Chondrocyte (in vitro differentiated cells): Measurements from ENCODE around the gene ZDHHC5. TPM values are rescaled to one million over a fixed set of nuclear protein-coding genes. Genes with fewer than 3 reads are reported as not detected.
"Not testable (repeated sequence)": the region's sequence is repeated elsewhere in the genome, so short reads cannot be mapped to it uniquely, and the experiment has no call there.

Source experiments
- DNase-seq: peaks from one replicate; pipeline ENCODE4 v3.0.0; 2021; ENCODE audit warnings: mixed read lengths, low spot score
- H3K27ac Mint-ChIP-seq: one replicate; pipeline ENCODE4 v1.8.0; 2021; ENCODE audit warnings: mild to moderate bottlenecking, moderate library complexity, mixed read lengths; ENCODE audit not compliant: unreplicated experiment
- H3K27me3 Mint-ChIP-seq: 2 replicates; pipeline ENCODE4 v1.8.0; 2021; ENCODE audit warnings: low read depth, mixed read lengths
- H3K36me3 Mint-ChIP-seq: 2 replicates; pipeline ENCODE4 v1.8.0; 2021; ENCODE audit warnings: low read depth, mixed read lengths
- H3K4me1 Mint-ChIP-seq: 2 replicates; pipeline ENCODE4 v1.8.0; 2021; ENCODE audit warnings: low read depth, mild to moderate bottlenecking, mixed read lengths
- H3K4me3 Mint-ChIP-seq: one replicate; pipeline ENCODE4 v1.8.0; 2021; ENCODE audit warnings: mild to moderate bottlenecking, moderate library complexity, mixed read lengths; ENCODE audit not compliant: unreplicated experiment
- H3K9me3 Mint-ChIP-seq: 2 replicates; pipeline ENCODE4 v1.8.0; 2021; ENCODE audit warnings: low read depth, mixed read lengths
- total RNA-seq: library from RNA; stranded (reverse); gene quantifications from 3 replicates; pipeline ENCODE4 v1.2.1, GENCODE V29; 2021
- TF ChIP-seq, protein P1 (sequence below): fragments of 200-600 bp; sonication (generic); IDR thresholded peaks from 2 replicates; pipeline ENCODE4 v1.5.0; 2021; ENCODE audit warnings: antibody characterized with exemption, mild to moderate bottlenecking, moderate library complexity

Gene ZDHHC5
- total RNA-seq, 1 donor from 2014 or later: 57.4 TPM

DNA sequence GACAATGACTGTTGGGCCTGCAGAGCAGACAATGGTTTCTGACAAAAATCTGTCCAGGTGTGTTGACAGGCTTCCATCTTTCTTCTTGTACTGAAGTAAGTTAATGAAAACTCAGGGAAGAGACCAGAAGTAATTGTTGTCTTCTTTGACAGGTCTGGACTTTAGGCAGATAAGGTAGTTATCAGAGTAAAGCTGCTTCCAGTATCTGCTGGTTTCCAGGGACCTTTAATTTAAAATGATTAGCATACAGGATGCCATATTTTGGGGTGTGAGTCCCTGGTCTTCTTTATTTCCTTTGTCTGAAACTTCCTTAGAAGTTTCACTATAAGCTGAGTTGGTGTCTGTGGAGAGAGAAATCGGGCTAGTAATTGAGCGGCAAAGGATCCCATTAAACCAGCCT is 45.9 kb downstream of the ZDHHC5 start:
- TF ChIP-seq, protein P1, sequence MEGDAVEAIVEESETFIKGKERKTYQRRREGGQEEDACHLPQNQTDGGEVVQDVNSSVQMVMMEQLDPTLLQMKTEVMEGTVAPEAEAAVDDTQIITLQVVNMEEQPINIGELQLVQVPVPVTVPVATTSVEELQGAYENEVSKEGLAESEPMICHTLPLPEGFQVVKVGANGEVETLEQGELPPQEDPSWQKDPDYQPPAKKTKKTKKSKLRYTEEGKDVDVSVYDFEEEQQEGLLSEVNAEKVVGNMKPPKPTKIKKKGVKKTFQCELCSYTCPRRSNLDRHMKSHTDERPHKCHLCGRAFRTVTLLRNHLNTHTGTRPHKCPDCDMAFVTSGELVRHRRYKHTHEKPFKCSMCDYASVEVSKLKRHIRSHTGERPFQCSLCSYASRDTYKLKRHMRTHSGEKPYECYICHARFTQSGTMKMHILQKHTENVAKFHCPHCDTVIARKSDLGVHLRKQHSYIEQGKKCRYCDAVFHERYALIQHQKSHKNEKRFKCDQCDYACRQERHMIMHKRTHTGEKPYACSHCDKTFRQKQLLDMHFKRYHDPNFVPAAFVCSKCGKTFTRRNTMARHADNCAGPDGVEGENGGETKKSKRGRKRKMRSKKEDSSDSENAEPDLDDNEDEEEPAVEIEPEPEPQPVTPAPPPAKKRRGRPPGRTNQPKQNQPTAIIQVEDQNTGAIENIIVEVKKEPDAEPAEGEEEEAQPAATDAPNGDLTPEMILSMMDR: no peak
- Mint-ChIP-seq H3K36me3 (peaks cover 2% of the 10 kb centered on the region), H3K4me3 (peak overlapping the region; percentile 98), H3K9me3 (no peaks in the 10 kb centered on the region), H3K4me1 (peaks cover 31% of the 10 kb centered on the region), H3K27me3 (no peaks in the 10 kb centered on the region), H3K27ac (peak overlapping the region; percentile 18)
- DNase-seq: no peak

DNA sequence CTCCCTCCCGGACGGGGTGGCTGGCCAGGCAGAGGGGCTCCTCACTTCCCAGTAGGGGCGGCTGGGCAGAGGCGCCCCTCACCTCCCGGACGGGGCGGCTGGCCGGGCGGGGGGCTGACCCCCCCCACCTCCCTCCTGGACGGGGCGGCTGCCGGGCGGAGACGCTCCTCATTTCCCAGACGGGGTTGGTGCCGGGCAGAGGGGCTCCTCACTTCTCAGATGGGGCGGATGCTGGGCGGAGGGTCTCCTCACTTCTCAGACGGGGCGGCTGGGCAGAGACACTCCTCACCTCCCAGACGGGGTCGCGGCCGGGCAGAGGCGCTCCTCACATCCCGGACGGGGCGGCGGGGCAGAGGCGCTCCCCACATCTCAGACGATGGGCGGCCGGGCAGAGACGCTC is 48.8 kb downstream of the ZDHHC5 start:
- not testable (repeated sequence) for DNase-seq, H3K9me3 Mint-ChIP-seq, H3K4me3 Mint-ChIP-seq, H3K36me3 Mint-ChIP-seq, H3K27me3 Mint-ChIP-seq, H3K27ac Mint-ChIP-seq
- H3K4me1 Mint-ChIP-seq: peaks cover 15% of the 10 kb centered on the region

DNA sequence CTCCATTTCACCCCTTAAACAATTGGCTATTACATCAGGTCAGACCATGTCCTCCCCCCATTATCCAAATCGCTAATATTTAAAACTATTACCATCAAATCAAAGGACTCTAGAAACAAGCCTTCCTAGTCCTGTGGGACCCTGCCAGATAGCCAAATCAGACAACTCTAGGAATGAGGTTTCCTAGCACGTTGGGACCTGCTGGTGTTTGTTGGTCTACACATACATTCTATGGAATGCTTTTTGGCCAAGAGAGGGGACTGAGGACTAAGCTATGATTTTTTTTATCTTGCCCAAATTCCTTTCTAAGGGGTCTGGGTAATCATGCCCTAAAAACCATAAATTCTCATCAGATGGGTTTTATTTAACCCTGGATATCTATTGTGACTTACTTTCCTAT is 59.3 kb downstream of the ZDHHC5 start:
- H3K27me3 Mint-ChIP-seq: no peaks in the 10 kb centered on the region

DNA sequence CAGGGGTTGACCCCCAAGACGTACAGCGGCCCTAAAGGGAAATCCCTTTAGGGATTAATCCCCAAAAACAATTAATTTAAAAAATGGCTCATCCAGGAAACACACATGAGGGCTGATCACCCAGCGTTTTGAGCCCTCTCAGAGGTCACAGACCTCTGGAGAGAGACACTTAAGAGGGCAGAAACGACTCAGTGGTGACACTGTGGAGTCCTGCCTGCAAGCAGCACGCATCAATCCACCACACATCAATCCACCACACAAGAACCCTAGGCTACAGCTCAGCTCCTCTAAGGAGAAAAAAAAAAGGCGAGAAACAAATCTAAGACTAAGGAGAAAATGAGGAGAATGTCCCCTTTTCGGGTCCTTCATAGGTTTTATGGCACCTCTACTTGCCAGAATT is 60.9 kb downstream of the ZDHHC5 start:
- TF ChIP-seq, protein P1: no peak
- no peaks in the 10 kb centered on the region for H3K4me1 Mint-ChIP-seq
- H3K4me3 Mint-ChIP-seq: no peak overlapping the region
- H3K9me3 Mint-ChIP-seq: no peaks in the 10 kb centered on the region
- no peak for DNase-seq
- no peaks in the 10 kb centered on the region for H3K27me3 Mint-ChIP-seq
- H3K36me3 Mint-ChIP-seq: no peaks in the 10 kb centered on the region
- H3K27ac Mint-ChIP-seq: no peak overlapping the region

More for the DNA sequence above, 59.3 kb downstream of the ZDHHC5 start:
- TF ChIP-seq, protein P1: no peak
- Mint-ChIP-seq H3K9me3 (no peaks in the 10 kb centered on the region), H3K27ac (no peak overlapping the region), H3K4me3 (no peak overlapping the region), H3K36me3 (no peaks in the 10 kb centered on the region), H3K4me1 (no peaks in the 10 kb centered on the region)
- DNase-seq: no peak

DNA sequence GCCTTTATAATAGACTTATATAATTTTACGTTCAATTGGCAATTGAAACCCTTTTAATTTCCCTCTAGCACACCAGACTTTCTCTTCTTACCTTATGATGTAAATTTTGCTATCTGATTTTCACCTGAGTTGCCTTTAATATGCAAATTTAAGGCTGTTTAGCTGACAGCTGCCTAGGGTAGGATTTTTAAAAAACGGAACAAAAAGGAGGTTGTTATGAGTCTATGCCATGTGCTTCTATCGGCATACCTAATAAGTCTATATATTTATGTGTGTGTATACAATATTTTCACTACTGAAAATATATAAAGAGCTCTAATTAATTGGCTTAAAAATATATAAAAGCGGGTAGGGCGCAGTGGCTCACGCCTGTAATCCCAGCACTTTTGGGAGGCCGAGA is 61.6 kb downstream of the ZDHHC5 start:
- Mint-ChIP-seq H3K27ac (no peak overlapping the region), H3K4me3 (no peak overlapping the region), H3K9me3 (no peaks in the 10 kb centered on the region), H3K4me1 (no peaks in the 10 kb centered on the region), H3K36me3 (no peaks in the 10 kb centered on the region), H3K27me3 (no peaks in the 10 kb centered on the region)
- no peak for DNase-seq
- TF ChIP-seq, protein P1: no peak

DNA sequence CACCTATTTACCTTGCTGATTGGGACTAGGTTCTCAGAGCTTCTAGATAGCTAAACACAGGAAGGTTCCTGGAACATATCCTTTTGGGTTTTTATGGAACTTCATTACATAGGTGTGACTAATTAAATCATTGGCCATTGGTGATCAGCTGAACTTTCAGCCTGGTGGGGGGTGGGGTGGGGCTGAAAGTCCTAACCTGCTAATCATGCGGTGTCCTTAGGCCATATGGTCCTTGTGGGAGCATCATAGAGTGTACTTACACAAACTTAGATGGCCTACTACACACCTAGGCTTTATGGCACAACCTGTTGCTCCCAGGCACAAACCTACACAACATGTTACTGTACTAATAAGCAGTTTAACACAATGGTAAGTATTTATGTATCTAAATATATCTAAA is 64.7 kb downstream of the ZDHHC5 start:
- Mint-ChIP-seq H3K4me1 (no peaks in the 10 kb centered on the region), H3K9me3 (no peaks in the 10 kb centered on the region), H3K27ac (no peak overlapping the region), H3K36me3 (no peaks in the 10 kb centered on the region), H3K4me3 (no peak overlapping the region), H3K27me3 (no peaks in the 10 kb centered on the region)
- TF ChIP-seq, protein P1: no peak
- DNase-seq: no peak
